NCI-H82 treated with DMSO at 0.1 percent for 48 hours (cell line): ENCODE data around the gene DIP2A.
"Not testable (repeated sequence)": the region's sequence is repeated elsewhere in the genome, so short reads cannot be mapped to it uniquely, and the experiment has no call there.

Source experiments
- DNase-seq: peaks from one replicate; lab custom pipeline; 2025; ENCODE audit not compliant: unreplicated experiment; lab: John Stamatoyannopoulos, UW

DIP2A gene

GRCh38 chr21:46518983-46519583 lies 60.4 kb downstream of the DIP2A start:
- no peak for DNase-seq

GRCh38 chr21:46527393-46527792 lies 68.7 kb downstream of the DIP2A start:
- DNase-seq: not testable (repeated sequence)

GRCh38 chr21:46527801-46528200 lies 69.1 kb downstream of the DIP2A start:
- DNase-seq: no peak

GRCh38 chr21:46532080-46532479 lies 73.4 kb downstream of the DIP2A start:
- no peak for DNase-seq

GRCh38 chr21:46537026-46537425 lies 78.3 kb downstream of the DIP2A start:
- DNase-seq: no peak

- no peak for DNase-seq
Measured at GRCh38 chr21:46538262-46538661, 79.6 kb downstream of the DIP2A start.

GRCh38 chr21:46538851-46539666 lies 80.4 kb downstream of the DIP2A start:
- no peak for DNase-seq

GRCh38 chr21:46540087-46540710 lies 81.5 kb downstream of the DIP2A start:
- no peak for DNase-seq

GRCh38 chr21:46542588-46543124 lies 84.0 kb downstream of the DIP2A start:
- no peak for DNase-seq

GRCh38 chr21:46543306-46543705 lies 84.6 kb downstream of the DIP2A start:
- DNase-seq: no peak

GRCh38 chr21:46544003-46544402 lies 85.3 kb downstream of the DIP2A start:
- DNase-seq: no peak

GRCh38 chr21:46544824-46545223 lies 86.1 kb downstream of the DIP2A start:
- DNase-seq: no peak

GRCh38 chr21:46545363-46545762 lies 86.7 kb downstream of the DIP2A start:
- no peak for DNase-seq

- no peak for DNase-seq
Measured at GRCh38 chr21:46545911-46546310, 87.2 kb downstream of the DIP2A start.

- no peak for DNase-seq
Measured at GRCh38 chr21:46546799-46547198, 88.1 kb downstream of the DIP2A start.

- DNase-seq: no peak
Measured at GRCh38 chr21:46549650-46550049, 91.0 kb downstream of the DIP2A start.

- DNase-seq: no peak
Measured at GRCh38 chr21:46550116-46550941, 91.6 kb downstream of the DIP2A start.

GRCh38 chr21:46551636-46552241 lies 93.0 kb downstream of the DIP2A start:
- DNase-seq: no peak

- no peak for DNase-seq
Measured at GRCh38 chr21:46552274-46552673, 93.6 kb downstream of the DIP2A start.

- no peak for DNase-seq
Measured at GRCh38 chr21:46552865-46553379, 94.2 kb downstream of the DIP2A start.
